HCT116 (cell line): Measurements from ENCODE around the gene RREB1. TPM values are rescaled to one million over a fixed set of nuclear protein-coding genes. Genes with fewer than 3 reads are reported as not detected.

ENCODE experiments used
- ATAC-seq: fragments of 200-7000 bp; cut with Tn5 transposase; 2 replicates; pipeline ENCODE4 v1.9.1; 2020; ENCODE audit warnings: mild to moderate bottlenecking, moderate library complexity
- BruUV-seq: library from RNA; stranded (reverse); fragments of 400-500 nt; replicated peaks from 2 replicates; lab custom pipeline; 2021; lab: Mats Ljungman, UMichigan
- CTCF ChIA-PET: fragments of 300-600 bp; sonication (Branson Sonifier 250); formaldehyde crosslinking; loops from one replicate; lab custom pipeline; 2021; ENCODE audit warnings: antibody characterized with exemption; lab: Charles Lee
- POLR2A ChIA-PET: fragments of 300-600, 350-600 bp; sonication (Branson Sonifier 250); formaldehyde crosslinking; loops from one replicate; lab custom pipeline; 2021; ENCODE audit warnings: antibody characterized with exemption; lab: Charles Lee
- RAD21 ChIA-PET, 2 experiments: fragments of 300-600 bp; sonication (Branson Sonifier 250); formaldehyde crosslinking; loops; one replicate each; lab custom pipeline; 2023; ENCODE audit warnings: low total read pairs in 2 of 2; ENCODE audit not compliant: uncharacterized antibody in 2 of 2, unreplicated experiment in 2 of 2, low non-redundant PET in 1 of 2; lab: Charles Lee
- DNase-seq: peaks from one replicate; pipeline ENCODE4 v3.0.0-alpha.2; 2010; ENCODE audit warnings: low read depth, low spot score
- H2AFZ ChIP-seq: fragments of 200-600 bp; shearing (Covaris generic), sonication (generic); 2 replicates; pipeline ENCODE4 v1.6.1; 2017; ENCODE audit warnings: low read depth, mixed run types, mixed read lengths, antibody characterized with exemption, low read length; ENCODE audit not compliant: poor library complexity, severe bottlenecking
- H3K27ac ChIP-seq: 2 replicates; pipeline ENCODE4 v1.5.1; 2012; ENCODE audit warnings: low read depth, low read length
- H3K27me3 ChIP-seq: fragments of 200-600 bp; sonication (generic); 2 replicates; pipeline ENCODE4 v1.6.1; 2016; ENCODE audit warnings: mixed run types, low read length, mixed read lengths; ENCODE audit not compliant: insufficient read depth
- H3K36me3 ChIP-seq, 2 experiments: fragments of 200-500 bp in 1 of 2; fragments of 200-600 bp in 1 of 2; sonication (Bioruptor generic) in 1 of 2; sonication (generic) in 1 of 2; 2 replicates each; pipeline versions ENCODE4 v1.5.1 to v1.6.1; 2014 to 2016; ENCODE audit warnings: low read length in 2 of 2, inconsistent platforms in 1 of 2, mixed read lengths in 1 of 2, mixed run types in 1 of 2; ENCODE audit not compliant: insufficient read depth in 2 of 2, control insufficient read depth in 1 of 2
- H3K4me1 ChIP-seq, 2 experiments: fragments of 200-600 bp in 1 of 2; sonication (generic) in 1 of 2; 2 replicates each; pipeline versions ENCODE4 v1.5.1 to v1.6.1; 2012 to 2017; ENCODE audit warnings: low read length in 2 of 2, inconsistent platforms in 1 of 2, mild to moderate bottlenecking in 1 of 2, mixed read lengths in 1 of 2, mixed run types in 1 of 2, moderate library complexity in 1 of 2; ENCODE audit not compliant: insufficient read depth in 2 of 2, control insufficient read depth in 1 of 2
- H3K4me2 ChIP-seq: fragments of 200-600 bp; sonication (generic); 2 replicates; pipeline ENCODE4 v1.6.1; 2017; ENCODE audit warnings: mixed run types, low read length, mixed read lengths
- H3K4me3 ChIP-seq, 2 experiments: fragments of 200-600 bp in 1 of 2; sonication (generic) in 1 of 2; replicated peaks in 1 of 2; 2 replicates each; pipeline ENCODE4 v1.5.1; 2011 to 2016; ENCODE audit warnings: low read length in 2 of 2, control low read depth in 1 of 2, low read depth in 1 of 2, mild to moderate bottlenecking in 1 of 2, mixed read lengths in 1 of 2, mixed run types in 1 of 2
- H3K79me2 ChIP-seq: fragments of 200-600 bp; sonication (generic); 2 replicates; pipeline ENCODE4 v1.6.1; 2017; ENCODE audit warnings: mild to moderate bottlenecking, mixed run types, low read length, moderate library complexity, mixed read lengths; ENCODE audit not compliant: insufficient read depth
- H3K9ac ChIP-seq: fragments of 200-600 bp; sonication (generic); 2 replicates; pipeline ENCODE4 v1.6.1; 2016; ENCODE audit warnings: low read length, mixed read lengths
- H3K9me2 ChIP-seq: fragments of 200-600 bp; sonication (generic), shearing (Covaris generic); 2 replicates; pipeline ENCODE4 v1.6.1; 2017; ENCODE audit warnings: mixed run types, mild to moderate bottlenecking, moderate library complexity; ENCODE audit not compliant: insufficient read depth
- H3K9me3 ChIP-seq, 2 experiments: fragments of 200-500 bp in 1 of 2; fragments of 200-600 bp in 1 of 2; sonication (Bioruptor generic) in 1 of 2; sonication (generic) in 1 of 2; 2 replicates each; pipeline ENCODE4 v1.6.1; 2014 to 2017; ENCODE audit warnings: low read length in 2 of 2, mixed read lengths in 2 of 2, inconsistent platforms in 1 of 2, low read depth in 1 of 2, mild to moderate bottlenecking in 1 of 2, mixed run types in 1 of 2, moderate library complexity in 1 of 2; ENCODE audit not compliant: control insufficient read depth in 1 of 2, insufficient read depth in 1 of 2
- H4K20me1 ChIP-seq: fragments of 200-600 bp; sonication (generic), shearing (Covaris generic); 2 replicates; pipeline ENCODE4 v1.6.1; 2017; ENCODE audit warnings: mixed run types, mild to moderate bottlenecking, moderate library complexity; ENCODE audit not compliant: insufficient read depth
- CBX3 ChIP-seq: IDR thresholded peaks from 2 replicates; pipeline ENCODE4 v1.6.1; 2012; ENCODE audit warnings: low read depth
- CEBPB ChIP-seq: IDR thresholded peaks from 2 replicates; pipeline ENCODE4 v1.6.1; 2012; ENCODE audit warnings: low read depth
- ELF1 ChIP-seq: IDR thresholded peaks from 2 replicates; pipeline ENCODE4 v1.6.1; 2012; ENCODE audit warnings: low read depth, borderline replicate concordance
- EZH2 ChIP-seq: fragments of 200-600 bp; sonication (generic); IDR thresholded peaks from 2 replicates; pipeline ENCODE4 v1.6.1; 2017; ENCODE audit warnings: antibody characterized with exemption, mixed run types
- JUND ChIP-seq: IDR thresholded peaks from 2 replicates; pipeline ENCODE4 v1.6.1; 2012
- POLR2A ChIP-seq: IDR thresholded peaks from 2 replicates; pipeline ENCODE4 v1.7.0; 2011; ENCODE audit warnings: borderline replicate concordance; ENCODE audit not compliant: insufficient read depth, insufficient read length; ENCODE audit errors: extremely low read depth
- SIN3A ChIP-seq: IDR thresholded peaks from 2 replicates; pipeline ENCODE4 v1.6.1; 2012; ENCODE audit warnings: low read depth
- TCF7L2 ChIP-seq: IDR thresholded peaks from 2 replicates; pipeline ENCODE4 v1.7.0; 2011; ENCODE audit warnings: borderline replicate concordance, inconsistent platforms; ENCODE audit not compliant: insufficient read depth, insufficient read length; ENCODE audit errors: extremely low read depth
- YY1 ChIP-seq: IDR thresholded peaks from 2 replicates; pipeline ENCODE4 v1.6.1; 2011; ENCODE audit warnings: low read length, low read depth, moderate library complexity, mild to moderate bottlenecking; ENCODE audit not compliant: insufficient replicate concordance; ENCODE audit errors: extremely low read depth
- ZNF274 ChIP-seq: fragments of 200-500 bp; sonication (Bioruptor generic); IDR thresholded peaks from 2 replicates; pipeline ENCODE4 v1.6.1; 2014; ENCODE audit warnings: mild to moderate bottlenecking, low read depth, low read length, inconsistent platforms
- intact Hi-C: fragments of 100-400 bp; cut with micrococcal nuclease; formaldehyde crosslinking; loops from 2 replicates; pipeline ENCODE4 v1.10.0; 2022
- total RNA-seq: library from RNA; stranded (reverse); gene quantifications from one replicate; pipeline ENCODE4 v1.2.1, GENCODE V29; 2021; ENCODE audit not compliant: unreplicated experiment
- TF ChIP-seq, protein P1 (sequence below): IDR thresholded peaks from 2 replicates; pipeline ENCODE4 v1.6.1; 2011; ENCODE audit warnings: mild to moderate bottlenecking, low read length, moderate library complexity; ENCODE audit not compliant: insufficient replicate concordance; ENCODE audit errors: extremely low read depth
- TF ChIP-seq, protein P2 (sequence below), 3 experiments: fragments of 200-600 bp in 1 of 3; sonication (generic) in 1 of 3; IDR thresholded peaks in 2 of 3; conservative IDR thresholded peaks in 1 of 3; 2 replicates each; pipeline ENCODE4 v1.5.1; 2012 to 2017; ENCODE audit warnings: low read depth in 2 of 3, low read length in 2 of 3, antibody characterized with exemption in 1 of 3, borderline replicate concordance in 1 of 3, control low read depth in 1 of 3, mild to moderate bottlenecking in 1 of 3, mixed read lengths in 1 of 3, mixed run types in 1 of 3, moderate library complexity in 1 of 3; ENCODE audit not compliant: insufficient read depth in 1 of 3
- TF ChIP-seq, protein P3 (sequence below): IDR thresholded peaks from 2 replicates; pipeline ENCODE4 v1.6.1; 2012
- TF ChIP-seq, protein P4 (sequence below): IDR thresholded peaks from 2 replicates; pipeline ENCODE4 v1.6.1; 2012; ENCODE audit warnings: low read depth

The RREB1 gene
- total RNA-seq, 1 experiment from 2014 or later, result 47.9 TPM

DNA sequence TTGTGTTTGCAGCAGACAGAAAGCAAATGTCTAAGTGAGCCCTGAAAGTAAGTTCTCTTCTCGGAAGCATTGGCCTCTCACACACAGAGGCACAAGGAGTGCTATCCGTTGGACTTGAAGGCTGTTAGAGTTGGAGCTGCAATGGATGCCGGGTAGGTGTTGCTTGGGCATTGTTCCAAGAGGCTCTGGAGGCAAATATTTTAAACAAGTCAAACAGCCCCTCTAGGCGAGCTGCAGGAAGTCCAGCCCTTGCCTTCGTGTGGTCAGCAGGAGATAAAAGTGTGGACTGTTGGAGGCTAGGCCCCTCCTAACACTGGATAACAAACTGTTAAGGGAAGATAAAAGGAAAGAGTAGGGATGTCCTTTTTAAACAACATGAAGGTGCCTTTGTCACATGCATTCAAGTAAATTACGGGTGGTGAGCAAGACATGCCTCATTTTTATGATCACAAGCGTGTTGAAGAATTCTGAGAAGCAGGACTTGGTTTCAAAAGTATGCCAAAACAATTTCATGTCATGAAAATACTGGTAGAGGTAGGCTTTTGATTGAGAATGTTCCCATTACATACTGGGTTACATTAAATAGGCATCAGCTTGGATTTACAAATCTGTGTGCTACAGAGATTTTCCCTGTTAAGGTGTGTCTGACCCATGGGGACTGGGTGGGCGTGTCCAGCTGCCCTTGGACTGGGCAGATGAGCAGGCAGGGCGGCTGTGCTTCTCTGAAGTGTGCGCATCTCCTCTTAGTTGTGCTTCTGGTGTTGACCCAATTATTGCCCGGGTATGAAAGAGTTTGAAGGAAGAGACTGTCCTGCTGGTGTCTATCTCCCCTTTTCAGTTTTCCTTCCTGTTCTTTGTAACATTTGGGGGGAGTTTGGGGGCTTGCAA is 57.5 kb downstream of the RREB1 start:
- H3K36me3 ChIP-seq, result no peaks in the 10 kb centered on the region
- no peaks in the 10 kb centered on the region for H3K27me3 ChIP-seq
- peaks cover 19 to 52% of the 10 kb centered on the region in 2 experiments for H3K4me1 ChIP-seq
- no peaks in the 10 kb centered on the region for H3K9me2 ChIP-seq
- H3K79me2 ChIP-seq, result peaks cover 86% of the 10 kb centered on the region
- no TSS peak for BruUV-seq
- TF ChIP-seq TCF7L2 (no peak), EZH2 (no peak), POLR2A (no peak), SIN3A (no peak), ZNF274 (no peak), JUND (no peak), ELF1 (no peak), CBX3 (no peak), CEBPB (no peak), YY1 (no peak)
- TF ChIP-seq, protein P1, sequence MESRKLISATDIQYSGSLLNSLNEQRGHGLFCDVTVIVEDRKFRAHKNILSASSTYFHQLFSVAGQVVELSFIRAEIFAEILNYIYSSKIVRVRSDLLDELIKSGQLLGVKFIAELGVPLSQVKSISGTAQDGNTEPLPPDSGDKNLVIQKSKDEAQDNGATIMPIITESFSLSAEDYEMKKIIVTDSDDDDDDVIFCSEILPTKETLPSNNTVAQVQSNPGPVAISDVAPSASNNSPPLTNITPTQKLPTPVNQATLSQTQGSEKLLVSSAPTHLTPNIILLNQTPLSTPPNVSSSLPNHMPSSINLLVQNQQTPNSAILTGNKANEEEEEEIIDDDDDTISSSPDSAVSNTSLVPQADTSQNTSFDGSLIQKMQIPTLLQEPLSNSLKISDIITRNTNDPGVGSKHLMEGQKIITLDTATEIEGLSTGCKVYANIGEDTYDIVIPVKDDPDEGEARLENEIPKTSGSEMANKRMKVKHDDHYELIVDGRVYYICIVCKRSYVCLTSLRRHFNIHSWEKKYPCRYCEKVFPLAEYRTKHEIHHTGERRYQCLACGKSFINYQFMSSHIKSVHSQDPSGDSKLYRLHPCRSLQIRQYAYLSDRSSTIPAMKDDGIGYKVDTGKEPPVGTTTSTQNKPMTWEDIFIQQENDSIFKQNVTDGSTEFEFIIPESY, result no peak
- TF ChIP-seq, protein P2, sequence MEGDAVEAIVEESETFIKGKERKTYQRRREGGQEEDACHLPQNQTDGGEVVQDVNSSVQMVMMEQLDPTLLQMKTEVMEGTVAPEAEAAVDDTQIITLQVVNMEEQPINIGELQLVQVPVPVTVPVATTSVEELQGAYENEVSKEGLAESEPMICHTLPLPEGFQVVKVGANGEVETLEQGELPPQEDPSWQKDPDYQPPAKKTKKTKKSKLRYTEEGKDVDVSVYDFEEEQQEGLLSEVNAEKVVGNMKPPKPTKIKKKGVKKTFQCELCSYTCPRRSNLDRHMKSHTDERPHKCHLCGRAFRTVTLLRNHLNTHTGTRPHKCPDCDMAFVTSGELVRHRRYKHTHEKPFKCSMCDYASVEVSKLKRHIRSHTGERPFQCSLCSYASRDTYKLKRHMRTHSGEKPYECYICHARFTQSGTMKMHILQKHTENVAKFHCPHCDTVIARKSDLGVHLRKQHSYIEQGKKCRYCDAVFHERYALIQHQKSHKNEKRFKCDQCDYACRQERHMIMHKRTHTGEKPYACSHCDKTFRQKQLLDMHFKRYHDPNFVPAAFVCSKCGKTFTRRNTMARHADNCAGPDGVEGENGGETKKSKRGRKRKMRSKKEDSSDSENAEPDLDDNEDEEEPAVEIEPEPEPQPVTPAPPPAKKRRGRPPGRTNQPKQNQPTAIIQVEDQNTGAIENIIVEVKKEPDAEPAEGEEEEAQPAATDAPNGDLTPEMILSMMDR (IDR thresholded peaks at IDR 0.05 in 2 of 3, conservative IDR thresholded peaks at IDR 0.05 in 1 of 3; ENCODE audit: borderline replicate concordance in 1 of 3, insufficient read depth in 1 of 3, low read depth in 2 of 3, low read length in 2 of 3), result no peak
- TF ChIP-seq, protein P3, sequence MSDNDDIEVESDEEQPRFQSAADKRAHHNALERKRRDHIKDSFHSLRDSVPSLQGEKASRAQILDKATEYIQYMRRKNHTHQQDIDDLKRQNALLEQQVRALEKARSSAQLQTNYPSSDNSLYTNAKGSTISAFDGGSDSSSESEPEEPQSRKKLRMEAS, result no peak
- TF ChIP-seq, protein P4, sequence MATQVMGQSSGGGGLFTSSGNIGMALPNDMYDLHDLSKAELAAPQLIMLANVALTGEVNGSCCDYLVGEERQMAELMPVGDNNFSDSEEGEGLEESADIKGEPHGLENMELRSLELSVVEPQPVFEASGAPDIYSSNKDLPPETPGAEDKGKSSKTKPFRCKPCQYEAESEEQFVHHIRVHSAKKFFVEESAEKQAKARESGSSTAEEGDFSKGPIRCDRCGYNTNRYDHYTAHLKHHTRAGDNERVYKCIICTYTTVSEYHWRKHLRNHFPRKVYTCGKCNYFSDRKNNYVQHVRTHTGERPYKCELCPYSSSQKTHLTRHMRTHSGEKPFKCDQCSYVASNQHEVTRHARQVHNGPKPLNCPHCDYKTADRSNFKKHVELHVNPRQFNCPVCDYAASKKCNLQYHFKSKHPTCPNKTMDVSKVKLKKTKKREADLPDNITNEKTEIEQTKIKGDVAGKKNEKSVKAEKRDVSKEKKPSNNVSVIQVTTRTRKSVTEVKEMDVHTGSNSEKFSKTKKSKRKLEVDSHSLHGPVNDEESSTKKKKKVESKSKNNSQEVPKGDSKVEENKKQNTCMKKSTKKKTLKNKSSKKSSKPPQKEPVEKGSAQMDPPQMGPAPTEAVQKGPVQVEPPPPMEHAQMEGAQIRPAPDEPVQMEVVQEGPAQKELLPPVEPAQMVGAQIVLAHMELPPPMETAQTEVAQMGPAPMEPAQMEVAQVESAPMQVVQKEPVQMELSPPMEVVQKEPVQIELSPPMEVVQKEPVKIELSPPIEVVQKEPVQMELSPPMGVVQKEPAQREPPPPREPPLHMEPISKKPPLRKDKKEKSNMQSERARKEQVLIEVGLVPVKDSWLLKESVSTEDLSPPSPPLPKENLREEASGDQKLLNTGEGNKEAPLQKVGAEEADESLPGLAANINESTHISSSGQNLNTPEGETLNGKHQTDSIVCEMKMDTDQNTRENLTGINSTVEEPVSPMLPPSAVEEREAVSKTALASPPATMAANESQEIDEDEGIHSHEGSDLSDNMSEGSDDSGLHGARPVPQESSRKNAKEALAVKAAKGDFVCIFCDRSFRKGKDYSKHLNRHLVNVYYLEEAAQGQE, result no peak
- peak; percentile 41; the same call in 1 of the 2 replicates for ATAC-seq
- H3K9ac ChIP-seq, result no peak overlapping the region
- ChIA-PET POLR2A (no interaction called here), RAD21 (no interaction called here), CTCF (interaction anchor here (1.1 kb wide), 1 partner anchor 13 kb away, joined by 4 read pairs; no protein-coding TSS in a partner anchor)
- no peak overlapping the region for H3K4me3 ChIP-seq
- intact Hi-C loops, result no loop called here
- no peaks in the 10 kb centered on the region for H3K9me3 ChIP-seq
- peaks cover 8% of the 10 kb centered on the region; the same call in 1 of the 2 replicates for H4K20me1 ChIP-seq
- DNase-seq, result no peak
- no peak overlapping the region for H2AFZ ChIP-seq
- H3K27ac ChIP-seq, result no peak overlapping the region
- no peak overlapping the region for H3K4me2 ChIP-seq
